ENCODE results near the gene EFCAB13. TPM values are rescaled to one million over a fixed set of nuclear protein-coding genes. Genes with fewer than 3 reads are reported as not detected.
"Not testable (repeated sequence)": the region's sequence is repeated elsewhere in the genome, so short reads cannot be mapped to it uniquely, and the experiment has no call there.

Gene EFCAB13
- total RNA-seq, 1 donor from 2014 or later = 24.5 TPM

DNA sequence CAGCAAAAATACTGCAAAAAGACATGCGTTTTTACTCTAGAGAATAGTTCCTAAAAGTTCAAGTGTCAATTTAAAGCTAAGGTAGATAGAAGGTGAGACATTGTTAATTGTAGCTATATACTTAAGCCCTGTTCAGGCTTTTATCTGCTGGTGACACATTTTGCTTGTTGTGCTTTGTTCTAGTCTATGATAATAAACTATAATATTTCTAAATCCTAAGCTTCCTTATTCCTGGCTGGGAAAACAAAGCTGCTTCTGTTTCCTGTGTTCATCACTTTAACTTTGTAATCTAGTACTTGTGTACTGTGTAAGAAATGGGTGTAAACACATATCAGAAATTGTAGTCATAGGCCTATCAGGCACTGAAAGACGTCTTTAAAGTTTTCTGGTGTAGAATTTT lies 77.3 kb downstream of the EFCAB13 start:
- intact Hi-C loops (cut with DNase I) = no loop called here
- no peak for ATAC-seq

DNA sequence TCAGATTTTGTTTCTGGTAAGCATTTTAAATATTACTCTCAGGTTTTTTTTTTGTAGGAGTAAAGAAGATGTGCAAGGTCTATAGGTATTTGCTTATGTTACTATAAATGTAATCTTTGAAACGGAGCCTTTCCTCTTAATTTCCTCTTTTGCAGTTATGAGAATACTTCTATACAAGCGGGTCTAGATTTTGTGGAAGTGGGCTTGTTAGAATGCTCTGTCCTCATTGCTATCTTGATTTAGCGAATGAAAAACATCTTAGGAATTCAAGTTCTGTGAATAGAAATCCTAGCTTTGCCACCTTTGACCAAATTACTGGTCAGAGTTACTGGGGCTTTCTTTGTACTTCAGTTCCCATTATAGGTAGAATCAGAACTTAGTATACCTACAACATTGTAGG lies 80.3 kb downstream of the EFCAB13 start:
- DNase-seq (ENCODE audit: low spot score) (no peak), ATAC-seq (no peak)
- intact Hi-C loops (cut with DNase I) = no loop called here

More for the DNA sequence above, 77.3 kb downstream of the EFCAB13 start:
- DNase-seq (ENCODE audit: low spot score) = no peak

DNA sequence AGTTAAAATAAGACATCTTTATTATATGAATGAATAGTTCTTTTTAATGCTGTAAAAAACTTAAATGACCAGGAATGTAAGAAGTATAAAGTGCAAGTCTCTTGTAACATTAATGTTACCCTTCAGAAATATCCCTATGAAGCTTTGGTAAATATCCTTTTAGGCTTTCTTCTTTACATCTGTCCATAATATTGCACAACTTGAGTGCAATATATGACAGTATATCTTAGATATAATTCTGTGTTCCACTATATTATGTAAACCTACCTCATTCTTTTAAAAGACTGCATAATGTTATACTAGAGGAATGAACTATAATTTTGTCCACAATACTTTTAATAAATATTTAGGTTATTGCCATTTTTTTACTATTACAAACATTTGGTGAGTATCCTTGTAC lies 81.1 kb downstream of the EFCAB13 start:
- no peak for ATAC-seq
- intact Hi-C loops (cut with DNase I) = no loop called here
- DNase-seq (ENCODE audit: low spot score) = no peak

DNA sequence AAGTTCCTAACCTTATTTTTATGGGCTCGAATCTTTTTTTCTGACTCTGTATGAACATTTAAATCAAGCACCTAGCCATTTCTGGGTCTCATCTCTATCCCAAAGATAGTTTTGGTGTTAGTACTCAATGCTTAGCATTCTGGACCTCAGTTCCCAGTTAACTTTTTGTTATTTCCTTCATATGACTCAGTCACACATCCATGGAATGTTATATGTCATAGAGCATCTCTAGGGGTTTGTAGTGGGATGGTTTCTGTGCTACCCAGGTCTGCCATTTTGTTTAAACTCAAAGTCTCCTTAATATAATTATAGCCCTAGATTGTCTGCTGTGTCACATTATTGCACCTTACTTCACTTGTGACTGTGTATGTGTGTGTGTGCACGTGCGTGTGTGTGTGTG lies 90.1 kb downstream of the EFCAB13 start:
- ATAC-seq (no peak), DNase-seq (ENCODE audit: low spot score) (no peak)
- intact Hi-C loops (cut with DNase I) = no loop called here

DNA sequence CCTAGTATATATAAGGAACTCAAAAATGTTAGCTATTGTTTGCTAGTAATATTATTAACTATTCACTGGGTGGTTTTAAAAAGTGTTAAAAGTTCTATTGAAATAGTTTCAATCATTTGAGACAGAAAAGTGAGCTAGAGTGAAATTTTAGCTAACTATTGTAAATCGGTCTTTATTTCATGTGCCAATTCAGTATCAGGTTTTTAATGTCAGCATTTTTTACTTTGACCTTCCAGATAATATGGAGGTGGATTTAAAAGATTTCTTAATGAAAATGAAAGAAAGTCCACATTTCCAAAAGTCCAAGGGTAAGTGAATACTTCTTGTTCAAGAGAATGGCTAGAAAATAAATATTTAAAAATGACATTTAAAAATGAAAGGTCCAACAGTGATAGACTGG lies 90.9 kb downstream of the EFCAB13 start:
- no peak for ATAC-seq
- no peak for DNase-seq (ENCODE audit: low spot score)
- intact Hi-C loops (cut with DNase I) = no loop called here

DNA sequence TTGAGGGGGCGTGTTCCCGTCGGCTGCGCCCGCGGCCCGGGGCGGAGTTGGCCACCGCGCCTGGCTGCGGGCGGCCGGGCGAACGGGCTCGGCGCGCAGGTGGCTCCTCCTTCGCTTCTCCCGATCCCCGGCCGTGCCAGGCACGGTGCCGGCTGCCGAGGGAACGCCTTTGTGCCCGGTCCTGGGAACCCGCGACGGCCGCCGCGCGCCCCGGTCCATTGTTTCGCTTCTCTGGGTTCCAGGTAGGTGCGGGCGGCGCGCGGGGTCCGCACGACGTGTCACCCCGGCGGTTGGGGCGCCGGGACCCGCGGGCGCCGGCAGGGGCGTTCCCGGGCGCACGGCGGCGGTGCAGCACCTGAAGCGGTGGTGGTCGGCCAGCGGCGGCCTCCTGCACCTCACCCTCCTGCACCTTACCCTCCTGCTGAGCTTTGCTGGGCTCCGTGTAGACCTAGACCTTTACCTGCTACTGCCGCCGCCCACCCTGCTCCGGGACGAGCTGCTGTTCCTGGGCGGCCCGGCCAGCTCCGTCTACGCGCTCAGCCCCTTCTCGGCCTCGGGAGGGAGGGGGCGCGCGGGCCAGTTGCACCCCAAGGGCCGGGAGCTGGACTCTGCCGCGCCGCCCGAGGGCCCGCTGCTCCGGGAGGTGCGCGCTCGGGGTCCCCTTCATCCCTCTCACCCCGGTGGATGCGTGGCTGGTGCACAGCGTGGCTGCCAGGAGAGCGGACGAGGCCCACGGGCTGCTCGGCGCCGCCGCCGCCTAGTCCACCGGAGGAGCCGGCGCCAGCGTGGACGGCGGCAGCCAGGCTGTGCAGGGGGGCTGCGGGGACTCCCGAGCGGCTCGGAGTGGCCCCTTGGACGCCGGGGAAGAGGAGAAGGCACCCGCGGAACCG lies 99.9 kb downstream of the EFCAB13 start:
- no peak for DNase-seq (ENCODE audit: low spot score)
- intact Hi-C loops (cut with DNase I) = no loop called here
- ATAC-seq = no peak

DNA sequence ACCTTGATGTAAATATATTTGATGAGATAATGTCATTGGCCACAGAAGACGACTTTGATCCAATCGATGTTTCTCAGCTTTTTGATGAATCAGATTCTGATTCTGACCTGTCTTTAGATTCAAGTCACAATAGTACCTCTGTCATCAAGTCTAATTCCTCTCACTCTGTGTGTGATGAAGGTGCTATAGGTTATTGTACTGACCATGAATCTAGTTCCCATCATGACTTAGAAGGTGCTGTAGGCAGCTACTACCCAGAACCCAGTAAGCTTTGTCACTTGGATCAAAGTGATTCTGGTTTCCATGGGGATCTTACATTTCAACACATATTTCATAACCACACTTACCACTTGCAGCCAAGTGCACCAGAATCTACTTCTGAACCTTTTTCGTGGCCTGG lies 101.5 kb downstream of the EFCAB13 start:
- ATAC-seq; DNase-seq (ENCODE audit: low spot score); intact Hi-C loops (cut with DNase I): not testable (repeated sequence)

DNA sequence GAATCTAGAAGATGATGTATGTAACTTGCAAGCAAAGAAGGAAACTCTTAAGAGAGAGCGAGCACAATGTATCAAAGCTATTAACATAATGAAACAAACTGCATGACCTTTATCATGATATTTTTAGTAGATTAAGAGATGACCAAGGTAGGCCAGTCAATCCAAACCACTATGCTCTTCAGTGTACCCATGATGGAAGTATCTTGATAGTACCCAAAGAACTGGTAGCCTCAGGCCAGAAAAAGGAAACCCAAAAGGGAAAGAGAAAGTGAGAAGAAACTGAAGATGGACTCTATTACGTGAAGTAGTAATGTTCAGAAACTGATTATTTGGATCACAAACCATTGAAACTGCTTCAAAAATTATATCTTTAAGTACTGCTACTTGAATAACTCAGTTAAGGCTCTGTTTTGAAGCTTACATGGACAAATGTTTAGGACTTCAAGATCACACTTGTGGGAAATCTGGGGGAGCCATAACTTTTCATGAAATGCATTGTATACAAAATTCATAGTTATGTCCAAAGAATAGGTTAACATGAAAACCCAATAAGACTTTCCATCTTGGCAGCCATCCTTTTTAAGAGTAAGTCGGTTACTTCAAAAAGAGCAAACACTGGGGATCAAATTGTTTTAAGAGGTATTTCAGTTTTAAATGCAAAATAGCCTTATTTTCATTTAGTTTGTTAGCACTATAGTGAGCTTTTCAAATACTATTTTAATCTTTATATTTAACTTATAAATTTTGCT lies 102.3 kb downstream of the EFCAB13 start:
- DNase-seq (ENCODE audit: low spot score); intact Hi-C loops (cut with DNase I); ATAC-seq: not testable (repeated sequence)

DNA sequence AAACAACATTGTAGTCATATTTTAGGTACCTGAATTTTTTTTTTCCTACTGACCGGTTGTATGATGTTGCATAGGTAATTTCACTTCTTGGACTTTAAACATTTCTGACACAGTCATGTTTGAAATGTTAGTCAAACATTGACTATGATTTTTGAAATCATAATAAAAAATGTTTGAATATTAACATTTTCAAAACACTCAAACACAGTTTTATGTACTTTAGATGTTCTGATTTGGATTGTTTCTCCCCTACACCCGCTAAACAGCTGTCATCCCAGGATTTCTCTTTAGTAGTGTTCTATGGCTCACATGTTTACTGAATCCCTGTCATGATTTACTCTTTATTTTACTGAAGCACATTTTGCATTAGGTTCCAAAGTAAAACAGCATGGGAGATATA lies 104.2 kb downstream of the EFCAB13 start:
- no peak for DNase-seq (ENCODE audit: low spot score)
- intact Hi-C loops (cut with DNase I) = no loop called here
- ATAC-seq = no peak

DNA sequence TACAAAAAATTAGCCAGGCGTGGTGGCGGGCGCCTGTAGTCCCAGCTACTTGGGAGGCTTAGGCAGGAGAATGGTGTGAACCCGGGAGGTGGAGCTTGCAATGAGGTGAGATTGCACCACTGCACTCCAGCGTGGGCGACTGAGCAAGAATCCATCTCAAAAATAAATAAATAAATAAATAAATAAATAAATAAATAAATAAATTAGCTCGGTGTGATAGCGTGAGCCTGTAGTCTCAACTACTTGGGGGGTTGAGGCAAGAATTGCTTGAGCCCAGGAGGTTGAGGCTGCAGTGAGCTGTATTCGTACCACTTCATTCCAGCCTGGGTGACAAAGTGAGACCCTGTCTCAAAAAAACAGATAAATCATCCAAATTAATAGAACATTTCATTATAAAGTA lies 108.5 kb downstream of the EFCAB13 start:
- DNase-seq (ENCODE audit: low spot score); ATAC-seq; intact Hi-C loops (cut with DNase I): not testable (repeated sequence)

DNA sequence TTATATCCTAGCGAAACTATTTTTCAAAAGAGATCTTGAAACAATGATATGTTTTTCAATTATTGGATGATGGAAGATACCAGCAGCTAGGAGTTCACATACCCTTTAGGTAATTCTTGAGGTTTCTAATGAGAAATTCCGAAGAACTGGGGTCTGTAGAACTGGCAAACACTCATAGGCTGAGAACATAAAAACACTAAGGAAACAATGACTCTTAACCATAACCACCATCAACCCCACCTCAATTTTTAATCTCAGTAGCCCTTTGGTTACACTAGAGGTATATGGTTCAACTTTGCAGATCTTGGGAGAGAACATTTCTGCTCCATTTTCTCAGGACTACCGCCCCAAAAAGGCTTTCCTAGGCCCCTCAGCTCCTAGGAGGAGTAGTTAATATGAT lies 141.4 kb downstream of the EFCAB13 start:
- DNase-seq (ENCODE audit: low spot score) (no peak), ATAC-seq (no peak)
- intact Hi-C loops (cut with DNase I) = no loop called here

DNA sequence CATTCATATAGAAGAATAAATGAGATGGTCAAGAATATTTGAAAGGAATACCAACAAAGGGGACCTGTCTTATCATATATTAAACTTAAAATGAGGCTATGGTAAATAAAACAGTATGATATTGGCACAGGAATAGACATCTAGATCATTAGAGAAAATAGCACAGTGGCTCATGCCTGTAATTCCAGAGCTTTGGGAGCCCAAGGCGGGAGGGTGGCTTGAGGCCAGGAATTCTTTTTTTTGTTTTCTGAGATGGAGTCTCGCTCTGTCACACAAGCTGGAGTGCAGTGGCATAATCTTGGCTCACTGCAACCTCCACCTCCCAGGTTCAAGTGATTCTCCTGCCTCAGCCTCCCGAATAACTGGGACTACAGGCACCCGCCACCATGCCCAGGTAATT lies 143.2 kb downstream of the EFCAB13 start:
- DNase-seq (ENCODE audit: low spot score); intact Hi-C loops (cut with DNase I); ATAC-seq: not testable (repeated sequence)

DNA sequence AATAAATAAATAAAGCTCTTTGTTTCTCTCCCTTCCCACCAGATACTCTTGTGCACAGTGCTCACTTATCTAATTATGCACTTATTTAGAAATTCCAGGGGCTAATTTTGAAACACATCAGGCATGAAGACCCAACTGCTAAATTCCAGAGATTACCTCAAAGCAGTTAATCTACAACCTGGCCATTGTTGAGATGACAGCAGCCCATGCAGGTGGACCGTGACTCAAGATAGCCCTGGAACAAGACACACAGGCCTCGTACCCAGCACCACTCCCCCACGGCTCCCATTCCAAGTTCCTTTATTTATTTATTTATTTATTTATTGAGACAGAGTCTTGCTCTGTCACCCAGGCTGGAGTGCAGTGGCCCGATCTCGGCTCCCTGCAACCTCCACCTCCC lies 147.1 kb downstream of the EFCAB13 start:
- intact Hi-C loops (cut with DNase I) = no loop called here
- no peak for ATAC-seq
- no peak for DNase-seq (ENCODE audit: low spot score)

DNA sequence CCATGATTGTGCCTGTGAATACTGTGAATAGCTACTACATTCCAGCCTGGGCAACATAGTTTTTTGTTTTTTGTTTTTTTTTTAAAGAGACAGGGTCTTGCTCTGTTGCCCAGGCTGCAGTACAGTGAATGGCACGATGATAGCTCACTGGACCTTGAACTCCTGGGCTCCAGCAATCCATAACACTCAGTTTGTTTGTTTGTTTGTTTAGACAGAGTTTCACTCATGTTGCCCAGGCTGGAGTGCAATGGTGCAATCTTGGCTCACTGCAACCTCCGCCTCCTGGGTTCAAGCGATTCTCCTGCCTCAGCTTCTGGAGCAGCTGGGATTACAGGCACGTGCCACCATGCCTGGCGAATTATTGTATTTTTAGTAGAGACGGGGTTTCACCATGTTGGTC lies 148.3 kb downstream of the EFCAB13 start:
- ATAC-seq; intact Hi-C loops (cut with DNase I); DNase-seq (ENCODE audit: low spot score): not testable (repeated sequence)

Other genes with a start within 250 kb of the EFCAB13 start
- 129 TPM for gene CDC27, start 134.7 kb upstream of the EFCAB13 start, total RNA-seq
- gene MYL4, start 114.6 kb upstream of the EFCAB13 start, total RNA-seq = 3.9 TPM
- gene ITGB3, start 70.1 kb upstream of the EFCAB13 start, total RNA-seq = 30.2 TPM
- 142 TPM for gene NPEPPS, start 207.2 kb downstream of the EFCAB13 start, total RNA-seq

Measured in sciatic nerve (tissue), 2 donors.